Activated naive CD8-positive, alpha-beta T cell (primary cell): ENCODE data around the gene FRAS1.
"Not testable (repeated sequence)": the region's sequence is repeated elsewhere in the genome, so short reads cannot be mapped to it uniquely, and the experiment has no call there.

Experiments used
- H3K27ac Mint-ChIP-seq: one replicate; pipeline ENCODE4 v1.8.0; 2021; ENCODE audit warnings: mixed read lengths
- H3K27me3 Mint-ChIP-seq: one replicate; pipeline ENCODE4 v1.8.0; 2021; ENCODE audit warnings: mixed read lengths
- H3K36me3 Mint-ChIP-seq: one replicate; pipeline ENCODE4 v1.8.0; 2021; ENCODE audit warnings: mixed read lengths
- H3K4me1 Mint-ChIP-seq: one replicate; pipeline ENCODE4 v1.8.0; 2021; ENCODE audit warnings: low read depth, mixed read lengths
- H3K4me3 Mint-ChIP-seq: one replicate; pipeline ENCODE4 v1.8.0; 2021; ENCODE audit warnings: mild to moderate bottlenecking, mixed read lengths
- H3K9me3 Mint-ChIP-seq: one replicate; pipeline ENCODE4 v1.8.0; 2021; ENCODE audit warnings: low read depth, mixed read lengths

Gene FRAS1

DNA sequence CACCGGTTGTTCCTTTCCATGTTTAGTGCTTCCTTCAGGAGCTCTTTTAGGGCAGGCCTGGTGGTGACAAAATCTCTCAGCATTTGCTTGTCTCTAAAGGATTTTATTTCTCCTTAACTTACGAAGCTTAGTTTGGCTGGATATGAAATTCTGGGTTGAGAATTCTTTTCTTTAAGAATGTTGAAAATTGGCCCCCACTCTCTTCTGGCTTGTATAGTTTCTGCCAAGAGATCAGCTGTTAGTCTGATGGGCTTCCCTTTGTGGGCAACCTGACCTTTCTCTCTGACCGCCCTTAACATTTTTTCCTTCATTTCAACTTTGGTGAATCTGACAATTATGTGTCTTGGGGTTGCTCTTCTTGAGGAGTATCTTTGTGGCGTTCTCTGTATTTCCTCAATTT is 218.3 kb downstream of the FRAS1 start:
- H3K36me3 Mint-ChIP-seq, H3K9me3 Mint-ChIP-seq, H3K4me1 Mint-ChIP-seq, H3K27me3 Mint-ChIP-seq, H3K27ac Mint-ChIP-seq, H3K4me3 Mint-ChIP-seq: not testable (repeated sequence)

DNA sequence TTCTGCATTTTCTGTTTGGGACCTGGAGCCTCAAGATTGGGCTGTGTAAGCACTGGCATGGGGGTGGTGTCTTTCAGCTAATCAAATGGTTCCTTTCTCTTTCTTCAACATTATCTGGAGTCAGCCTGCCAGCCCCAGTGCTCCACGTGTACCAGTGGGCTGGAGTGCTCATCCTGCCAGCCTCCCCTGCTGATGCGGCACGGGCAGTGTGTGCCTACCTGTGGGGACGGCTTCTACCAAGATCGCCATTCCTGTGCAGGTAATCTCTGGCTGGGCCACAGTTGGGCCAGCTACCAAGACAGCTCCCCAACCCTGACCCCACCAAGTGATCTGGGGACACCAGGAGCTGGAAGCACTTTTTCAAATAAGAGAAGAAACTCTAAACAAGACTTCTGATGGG is 229.2 kb downstream of the FRAS1 start:
- no peaks in the 10 kb centered on the region for H3K27me3 Mint-ChIP-seq
- H3K27ac Mint-ChIP-seq = no peak overlapping the region
- H3K4me3 Mint-ChIP-seq = no peak overlapping the region
- no peaks in the 10 kb centered on the region for H3K9me3 Mint-ChIP-seq
- no peaks in the 10 kb centered on the region for H3K36me3 Mint-ChIP-seq
- H3K4me1 Mint-ChIP-seq = no peaks in the 10 kb centered on the region

DNA sequence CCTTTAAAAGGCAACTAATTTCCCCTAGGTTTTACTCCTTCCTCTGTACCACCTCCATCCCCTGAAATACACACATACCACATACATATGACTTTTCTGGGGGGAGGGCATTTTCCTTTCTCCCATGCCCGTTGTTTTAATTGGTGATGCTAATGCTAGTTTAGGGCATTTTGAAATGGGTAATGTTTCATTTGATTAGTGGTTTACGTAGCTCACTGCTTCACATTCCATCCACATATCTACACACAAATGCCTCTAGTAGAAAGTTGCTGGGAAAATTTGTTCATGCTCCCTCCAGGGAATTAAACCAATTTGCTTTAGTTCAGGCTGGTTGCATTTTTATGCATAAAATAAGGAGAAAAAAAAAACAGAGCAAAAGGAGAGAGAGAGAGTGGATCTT is 231.2 kb downstream of the FRAS1 start:
- no peak overlapping the region for H3K4me3 Mint-ChIP-seq
- no peaks in the 10 kb centered on the region for H3K27me3 Mint-ChIP-seq
- H3K4me1 Mint-ChIP-seq = no peaks in the 10 kb centered on the region
- no peak overlapping the region for H3K27ac Mint-ChIP-seq
- no peaks in the 10 kb centered on the region for H3K36me3 Mint-ChIP-seq
- H3K9me3 Mint-ChIP-seq = no peaks in the 10 kb centered on the region

DNA sequence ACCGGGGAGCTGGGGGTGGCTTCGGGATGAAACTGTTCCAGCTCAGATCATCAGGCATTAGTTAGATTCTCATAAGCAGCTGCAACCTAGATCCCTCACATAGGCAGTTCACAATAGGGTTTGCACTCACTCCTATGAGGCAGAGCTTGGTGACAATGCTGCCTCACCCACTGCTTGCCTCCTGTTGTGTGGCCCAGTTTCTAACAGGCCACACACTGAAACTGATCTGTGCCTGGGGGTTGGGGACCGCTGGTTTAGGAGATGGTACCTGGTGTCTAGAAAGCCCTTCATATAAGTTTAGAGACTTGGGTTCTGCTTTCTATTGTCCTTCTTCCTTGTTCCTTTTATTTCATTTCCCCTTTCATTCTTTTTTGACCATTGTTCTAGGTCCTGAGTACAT is 234.2 kb downstream of the FRAS1 start:
- H3K4me1 Mint-ChIP-seq = no peaks in the 10 kb centered on the region
- H3K36me3 Mint-ChIP-seq = no peaks in the 10 kb centered on the region
- H3K27me3 Mint-ChIP-seq = no peaks in the 10 kb centered on the region
- H3K9me3 Mint-ChIP-seq = no peaks in the 10 kb centered on the region
- no peak overlapping the region for H3K27ac Mint-ChIP-seq
- H3K4me3 Mint-ChIP-seq = no peak overlapping the region

DNA sequence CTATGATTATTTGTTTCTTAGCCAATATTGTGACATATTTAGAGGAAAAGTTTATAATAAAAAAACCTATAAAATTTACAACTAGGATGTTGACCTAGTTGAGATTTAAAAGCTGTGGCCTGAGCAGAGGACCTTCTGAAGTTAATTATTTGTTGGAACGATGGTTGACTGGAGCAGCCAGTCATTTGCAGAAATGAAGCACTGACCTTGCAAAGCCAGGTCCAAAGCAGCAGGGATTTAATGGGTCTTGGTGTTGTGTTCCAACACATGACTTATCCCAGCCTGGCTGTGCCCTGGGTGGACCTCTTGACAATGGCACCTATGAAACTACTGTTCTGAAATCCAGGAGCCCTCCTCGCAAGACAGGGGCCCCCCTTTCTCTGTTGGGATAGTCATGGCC is 235.2 kb downstream of the FRAS1 start:
- Mint-ChIP-seq H3K4me3 (no peak overlapping the region), H3K27ac (no peak overlapping the region), H3K36me3 (no peaks in the 10 kb centered on the region), H3K4me1 (no peaks in the 10 kb centered on the region), H3K9me3 (no peaks in the 10 kb centered on the region), H3K27me3 (no peaks in the 10 kb centered on the region)

DNA sequence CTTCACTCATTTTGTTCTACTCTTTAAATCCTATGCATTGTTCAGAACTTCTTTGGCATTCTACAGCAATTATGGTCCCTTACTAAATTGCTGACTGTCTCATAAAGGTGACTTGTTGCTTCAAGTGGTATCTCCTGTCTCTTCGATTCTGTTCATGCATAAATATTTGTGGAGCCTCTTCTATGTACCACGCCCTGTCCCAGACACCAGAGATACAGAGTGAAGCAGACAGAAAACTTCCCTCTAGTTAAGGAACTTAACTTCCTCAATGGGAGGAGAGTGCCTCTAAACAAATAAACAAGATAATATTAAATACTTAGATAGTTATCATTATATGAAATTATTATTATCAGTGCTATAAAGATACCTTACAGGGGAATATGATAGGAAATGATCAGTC is 235.7 kb downstream of the FRAS1 start:
- H3K4me1 Mint-ChIP-seq = no peaks in the 10 kb centered on the region
- H3K36me3 Mint-ChIP-seq = no peaks in the 10 kb centered on the region
- H3K9me3 Mint-ChIP-seq = no peaks in the 10 kb centered on the region
- no peak overlapping the region for H3K27ac Mint-ChIP-seq
- no peaks in the 10 kb centered on the region for H3K27me3 Mint-ChIP-seq
- H3K4me3 Mint-ChIP-seq = no peak overlapping the region

DNA sequence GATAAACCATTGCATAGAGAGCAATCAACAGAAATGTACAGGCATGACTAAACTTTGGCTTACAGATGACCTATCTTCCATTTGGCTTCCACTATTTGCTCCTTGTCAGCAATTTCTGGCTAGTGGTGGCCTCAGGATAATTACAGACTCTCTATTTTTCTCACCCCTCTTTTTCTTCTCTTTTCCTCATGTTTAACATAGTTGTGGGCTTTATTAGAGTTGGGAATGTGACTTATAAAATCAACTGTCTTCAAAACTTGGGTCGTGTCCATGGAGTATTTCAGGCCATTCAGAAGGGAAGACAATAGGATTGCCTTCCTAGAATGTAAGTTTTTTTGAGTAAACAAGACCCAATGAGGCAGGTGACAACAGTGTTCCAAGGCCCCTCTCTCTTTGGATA is 236.2 kb downstream of the FRAS1 start:
- H3K27me3 Mint-ChIP-seq = peaks cover under 1% of the 10 kb centered on the region
- no peak overlapping the region for H3K27ac Mint-ChIP-seq
- H3K4me3 Mint-ChIP-seq = no peak overlapping the region
- H3K36me3 Mint-ChIP-seq = no peaks in the 10 kb centered on the region
- no peaks in the 10 kb centered on the region for H3K9me3 Mint-ChIP-seq
- H3K4me1 Mint-ChIP-seq = no peaks in the 10 kb centered on the region

DNA sequence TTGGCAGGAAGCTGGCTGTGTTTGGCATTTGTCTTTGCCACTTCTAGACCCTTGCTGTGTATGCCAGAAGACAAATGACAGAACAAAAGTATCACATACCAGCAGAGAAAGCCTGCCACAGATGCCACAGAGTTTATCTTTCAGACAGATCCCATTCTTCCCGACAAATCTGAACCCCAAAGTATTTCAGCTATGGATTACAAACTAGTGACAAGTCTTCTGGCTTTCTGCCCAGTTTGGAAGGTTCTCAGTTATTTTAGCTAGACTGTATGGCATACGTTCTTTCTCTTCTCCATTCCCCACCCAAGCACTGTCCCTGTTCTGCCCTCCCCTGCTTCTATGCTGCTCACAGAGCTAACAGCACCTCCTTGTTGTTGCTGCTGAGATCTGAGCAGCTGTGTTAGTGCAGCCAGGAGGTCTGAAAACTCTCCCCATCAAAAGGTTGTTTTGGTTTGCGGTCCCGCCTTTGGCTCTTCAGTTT is 236.7 kb downstream of the FRAS1 start:
- Mint-ChIP-seq H3K27me3 (peaks cover 3% of the 10 kb centered on the region), H3K4me1 (no peaks in the 10 kb centered on the region), H3K9me3 (no peaks in the 10 kb centered on the region), H3K27ac (no peak overlapping the region), H3K4me3 (no peak overlapping the region), H3K36me3 (no peaks in the 10 kb centered on the region)

DNA sequence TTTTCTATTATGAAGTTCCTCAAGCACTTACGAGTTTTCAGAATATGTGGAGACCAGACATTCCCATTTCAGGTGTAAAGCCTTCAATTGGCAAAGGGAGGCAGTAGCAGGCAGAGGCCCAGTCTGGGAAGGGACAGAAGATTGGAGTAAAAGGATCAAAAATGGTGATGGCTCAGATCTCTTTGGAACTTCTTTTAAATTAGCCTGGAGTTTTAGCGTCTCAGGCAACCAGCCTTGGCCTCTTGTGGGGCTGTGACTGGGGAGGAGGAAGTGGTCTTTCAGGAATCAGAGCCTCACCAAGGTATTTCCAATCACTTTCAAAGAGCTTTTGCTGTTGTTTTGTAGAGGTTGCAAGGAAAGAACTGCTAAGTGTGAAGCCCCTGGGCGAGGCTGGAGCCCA is 239.1 kb downstream of the FRAS1 start:
- H3K4me1 Mint-ChIP-seq = no peaks in the 10 kb centered on the region
- H3K36me3 Mint-ChIP-seq = no peaks in the 10 kb centered on the region
- no peak overlapping the region for H3K27ac Mint-ChIP-seq
- peaks cover 8% of the 10 kb centered on the region for H3K27me3 Mint-ChIP-seq
- H3K4me3 Mint-ChIP-seq = no peak overlapping the region
- no peaks in the 10 kb centered on the region for H3K9me3 Mint-ChIP-seq

DNA sequence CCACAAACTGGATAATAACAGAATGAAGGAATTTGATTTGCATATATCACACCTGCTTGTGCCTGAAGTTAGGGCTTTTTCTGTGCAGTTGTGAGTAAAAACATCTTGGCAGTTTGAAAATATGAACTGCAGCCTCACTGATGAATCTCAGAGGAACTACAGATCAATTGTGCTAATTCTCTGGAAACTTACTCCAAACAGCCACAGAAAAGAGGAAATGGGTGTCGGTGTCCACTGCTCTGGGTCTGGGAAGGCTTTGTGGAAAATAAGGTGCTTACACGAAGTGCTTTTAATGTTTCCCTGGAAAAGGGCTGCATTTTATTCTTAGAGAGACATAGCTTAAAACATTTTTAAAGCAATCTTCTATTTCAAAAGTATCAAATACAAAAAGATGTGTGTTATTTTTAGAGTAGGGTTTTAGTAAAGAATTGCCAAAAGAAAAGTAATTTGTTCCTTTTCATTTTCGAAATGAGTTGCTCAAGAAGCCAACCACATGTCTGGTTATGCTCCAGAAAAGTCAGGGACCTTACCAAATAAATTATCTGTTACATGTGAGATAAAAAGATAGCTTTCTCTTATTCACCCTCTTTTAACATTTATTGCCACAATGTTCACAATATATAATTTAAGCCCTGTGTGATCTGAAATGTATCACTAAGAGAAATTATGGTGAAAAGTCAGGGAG is 240.1 kb downstream of the FRAS1 start:
- Mint-ChIP-seq H3K4me1 (no peaks in the 10 kb centered on the region), H3K27me3 (peaks cover 8% of the 10 kb centered on the region), H3K4me3 (no peak overlapping the region), H3K36me3 (no peaks in the 10 kb centered on the region), H3K9me3 (no peaks in the 10 kb centered on the region), H3K27ac (no peak overlapping the region)

DNA sequence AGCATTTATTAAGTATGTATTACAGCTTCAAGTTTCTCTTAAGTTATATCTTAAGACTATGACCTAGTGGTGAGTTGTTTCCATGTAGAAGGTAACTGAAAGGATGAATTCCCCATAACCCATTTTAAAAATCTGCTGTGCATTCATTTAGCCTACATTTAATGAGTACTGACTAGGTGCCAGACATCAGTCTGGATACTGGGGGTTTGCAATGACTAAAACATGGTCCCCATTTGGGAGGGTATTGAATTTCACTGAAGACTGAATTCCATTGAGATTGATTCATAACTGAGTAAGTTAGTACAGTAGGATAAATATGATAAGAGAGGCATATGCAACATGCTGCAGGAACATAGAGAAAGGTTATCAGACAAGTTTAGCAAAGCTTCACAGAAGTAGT is 241.5 kb downstream of the FRAS1 start:
- no peaks in the 10 kb centered on the region for H3K36me3 Mint-ChIP-seq
- no peaks in the 10 kb centered on the region for H3K4me1 Mint-ChIP-seq
- H3K27ac Mint-ChIP-seq = no peak overlapping the region
- peaks cover 8% of the 10 kb centered on the region for H3K27me3 Mint-ChIP-seq
- no peaks in the 10 kb centered on the region for H3K9me3 Mint-ChIP-seq
- no peak overlapping the region for H3K4me3 Mint-ChIP-seq

DNA sequence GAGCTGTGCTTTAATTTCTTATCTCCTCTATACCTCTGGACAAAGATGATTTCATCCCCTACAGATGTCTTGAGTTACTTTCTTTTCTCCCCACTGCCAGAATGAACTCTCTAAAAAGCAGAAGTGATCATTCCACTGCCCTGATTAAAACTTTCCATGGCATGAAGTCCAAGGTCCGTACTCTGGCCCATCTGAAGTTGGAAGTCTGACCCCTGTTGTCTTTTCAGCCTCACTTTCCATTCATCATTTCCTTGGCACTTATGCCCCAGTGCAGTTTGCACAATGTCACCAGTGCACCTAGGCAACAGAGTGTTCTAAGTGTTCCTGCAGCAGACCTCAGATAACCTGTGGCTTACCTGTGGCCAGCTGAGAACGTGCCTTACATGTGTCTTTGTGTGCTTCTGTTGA is 242.4 kb downstream of the FRAS1 start:
- Mint-ChIP-seq H3K4me3 (no peak overlapping the region), H3K36me3 (no peaks in the 10 kb centered on the region), H3K27me3 (peaks cover 8% of the 10 kb centered on the region), H3K9me3 (no peaks in the 10 kb centered on the region), H3K27ac (no peak overlapping the region), H3K4me1 (no peaks in the 10 kb centered on the region)

DNA sequence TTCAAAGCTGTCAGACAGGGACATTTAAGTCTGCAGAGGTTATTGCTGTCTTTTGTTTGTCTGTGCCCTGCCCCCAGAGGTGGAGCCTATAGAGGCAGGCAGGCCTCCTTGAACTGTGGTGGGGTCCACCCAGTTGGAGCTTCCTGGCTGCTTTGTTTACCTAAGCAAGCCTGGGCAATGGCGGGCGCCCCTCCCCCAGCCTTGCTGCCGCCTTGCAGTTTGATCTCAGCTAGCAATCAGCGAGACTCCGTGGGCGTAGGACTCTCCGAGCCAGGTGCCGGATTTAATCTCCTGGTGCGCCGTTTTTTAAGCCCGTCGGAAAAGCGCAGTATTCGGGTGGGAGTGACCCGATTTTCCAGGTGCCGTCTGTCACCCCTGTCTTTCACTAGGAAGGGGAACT is 250.1 kb downstream of the FRAS1 start:
- H3K4me3 Mint-ChIP-seq, H3K27ac Mint-ChIP-seq, H3K9me3 Mint-ChIP-seq, H3K36me3 Mint-ChIP-seq, H3K27me3 Mint-ChIP-seq, H3K4me1 Mint-ChIP-seq: not testable (repeated sequence)

DNA sequence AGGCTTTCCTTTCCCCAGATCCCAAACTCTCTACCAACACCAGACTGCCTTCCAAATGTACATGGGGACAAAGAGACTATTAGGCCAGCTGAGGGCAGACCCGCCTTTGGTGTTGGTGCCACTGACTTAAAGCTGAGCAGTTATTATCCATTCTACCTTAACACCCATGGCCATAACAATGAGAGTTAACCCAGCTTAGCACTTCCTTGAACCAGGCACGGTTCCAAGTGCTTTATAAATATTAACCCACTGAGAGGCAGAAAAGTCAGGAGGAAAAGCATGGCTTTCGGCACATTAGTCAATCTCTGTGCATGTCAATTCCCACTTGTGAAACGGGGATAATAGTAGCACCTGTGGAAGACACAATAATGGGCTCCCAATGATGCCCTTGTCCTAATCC is 251.4 kb downstream of the FRAS1 start:
- H3K4me1 Mint-ChIP-seq = no peaks in the 10 kb centered on the region
- H3K27me3 Mint-ChIP-seq = no peaks in the 10 kb centered on the region
- H3K4me3 Mint-ChIP-seq = no peak overlapping the region
- H3K36me3 Mint-ChIP-seq = no peaks in the 10 kb centered on the region
- H3K9me3 Mint-ChIP-seq = no peaks in the 10 kb centered on the region
- no peak overlapping the region for H3K27ac Mint-ChIP-seq

DNA sequence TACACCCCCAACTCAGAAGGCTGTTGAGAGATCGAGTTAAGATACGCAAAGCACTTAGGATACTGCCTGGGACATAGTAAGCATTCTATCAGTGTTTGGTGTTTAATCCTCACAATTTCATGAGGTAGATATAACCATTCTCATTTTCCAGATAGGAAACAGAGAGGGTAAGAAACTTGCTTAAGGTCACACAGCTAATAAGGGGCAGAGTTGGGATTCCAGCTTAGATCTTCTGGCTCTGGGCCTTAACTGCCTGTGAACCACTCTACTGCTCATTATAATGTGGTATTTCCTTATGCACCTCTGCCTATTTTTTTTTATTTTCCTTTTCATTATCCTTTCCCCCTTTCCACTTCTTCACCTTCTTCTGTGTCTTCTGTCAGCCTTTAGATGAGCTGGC is 252.2 kb downstream of the FRAS1 start:
- Mint-ChIP-seq H3K4me1 (no peaks in the 10 kb centered on the region), H3K36me3 (no peaks in the 10 kb centered on the region), H3K4me3 (no peak overlapping the region), H3K9me3 (no peaks in the 10 kb centered on the region), H3K27me3 (no peaks in the 10 kb centered on the region), H3K27ac (no peak overlapping the region)

DNA sequence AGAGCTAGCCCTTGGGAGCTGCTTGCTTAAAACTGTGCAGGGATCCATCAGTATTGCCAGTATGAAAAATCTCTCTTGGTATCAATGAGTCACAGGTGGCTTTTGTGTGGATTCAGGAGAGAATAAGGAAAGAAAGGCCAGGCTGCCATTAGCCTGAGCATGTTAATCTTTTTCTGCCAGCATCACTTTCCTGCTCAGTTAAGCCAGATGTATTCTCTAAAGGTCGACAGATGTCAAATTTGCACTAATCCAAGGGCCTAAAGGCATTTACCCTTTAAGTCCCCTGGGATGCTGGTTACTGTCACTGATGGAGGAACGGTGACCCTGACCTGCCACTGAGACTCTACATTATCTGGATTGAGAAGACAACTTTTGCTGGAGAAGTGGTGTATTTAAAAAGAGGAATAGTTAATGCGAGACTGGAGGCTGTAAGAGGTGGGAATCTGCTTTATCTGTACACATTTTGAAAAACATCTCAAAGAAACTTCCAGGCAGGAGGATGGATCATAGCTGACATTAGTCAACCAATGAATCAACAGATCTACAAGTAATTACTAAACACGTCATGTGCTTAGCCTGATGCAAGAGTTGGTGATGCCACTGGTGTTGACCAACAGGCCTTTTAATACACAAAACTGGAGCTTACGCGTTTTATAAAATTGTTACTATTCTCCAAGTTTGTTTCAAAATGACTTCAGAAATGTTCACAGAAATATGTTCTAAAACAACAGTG is 253.1 kb downstream of the FRAS1 start:
- no peaks in the 10 kb centered on the region for H3K4me1 Mint-ChIP-seq
- no peaks in the 10 kb centered on the region for H3K36me3 Mint-ChIP-seq
- H3K27me3 Mint-ChIP-seq = no peaks in the 10 kb centered on the region
- no peaks in the 10 kb centered on the region for H3K9me3 Mint-ChIP-seq
- H3K27ac Mint-ChIP-seq = no peak overlapping the region
- no peak overlapping the region for H3K4me3 Mint-ChIP-seq
